SK-N-MC (cell line): ENCODE data around the gene ZNF142.

Experiments
- EZH2 ChIP-seq: fragments of 200-600 bp; sonication (generic); IDR thresholded peaks from one replicate; pipeline ENCODE4 v1.6.1; 2017; ENCODE audit warnings: antibody characterized with exemption
- POLR2AphosphoS5 ChIP-seq: IDR thresholded peaks from 2 replicates; pipeline ENCODE4 v1.6.1; 2012; ENCODE audit warnings: mild to moderate bottlenecking, low read depth, low read length, borderline replicate concordance

DNA sequence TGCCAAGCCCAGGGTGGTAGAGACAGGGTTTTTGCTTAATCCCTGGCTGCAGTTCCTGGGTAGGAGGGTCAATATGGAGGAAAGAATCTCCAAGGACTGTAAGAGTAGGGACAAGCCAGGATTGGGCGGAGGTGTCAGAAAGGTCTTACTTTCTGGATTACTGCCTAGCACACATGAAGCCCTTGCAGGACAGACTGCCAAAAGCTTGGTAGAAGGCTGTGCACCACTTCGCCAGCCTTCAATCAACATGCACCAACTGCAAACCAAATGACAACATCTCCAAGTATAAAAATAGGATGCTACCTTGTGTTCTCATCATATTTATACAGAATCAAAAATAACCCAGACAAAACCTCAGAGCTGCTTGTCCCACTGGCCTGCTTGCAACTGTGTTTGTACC lies 3.7 kb downstream of the ZNF142 start:
- no peak for TF ChIP-seq EZH2
- no peak for TF ChIP-seq POLR2AphosphoS5
